Stomach smooth muscle (tissue), 2 donors: ENCODE results near the gene STARD3NL.
"Not testable (repeated sequence)": the region's sequence is repeated elsewhere in the genome, so short reads cannot be mapped to it uniquely, and the experiment has no call there.

Experiments
- H3K27ac ChIP-seq: one replicate; pipeline ENCODE4 v1.7.0; 2013; ENCODE audit warnings: mild to moderate bottlenecking, low read length, inconsistent platforms
- H3K27me3 ChIP-seq, 2 donors: one replicate each; pipeline ENCODE4 v1.7.0; 2013; ENCODE audit warnings: low read length in 2 of 2; ENCODE audit not compliant: insufficient read depth in 2 of 2, control insufficient read depth in 1 of 2
- H3K36me3 ChIP-seq, 2 donors: one replicate each; pipeline ENCODE4 v1.7.0; 2013; ENCODE audit warnings: low read length in 2 of 2; ENCODE audit not compliant: control insufficient read depth in 2 of 2, insufficient read depth in 2 of 2
- H3K4me1 ChIP-seq: one replicate; pipeline ENCODE4 v1.7.0; 2013; ENCODE audit warnings: low read length; ENCODE audit not compliant: control insufficient read depth, insufficient read depth
- H3K4me3 ChIP-seq, 2 donors: one replicate each; pipeline ENCODE4 v1.7.0; 2013; ENCODE audit warnings: low read length in 2 of 2
- H3K9ac ChIP-seq, 2 donors: one replicate each; pipeline ENCODE4 v1.7.0; 2013; ENCODE audit warnings: low read length in 2 of 2, mild to moderate bottlenecking in 1 of 2
- H3K9me3 ChIP-seq, 2 donors: one replicate each; pipeline ENCODE4 v1.7.0; 2013; ENCODE audit warnings: low read length in 2 of 2; ENCODE audit not compliant: control insufficient read depth in 2 of 2
- donor health status: healthy.
- donor health status: Pancreatic carcinoma.

Gene STARD3NL

GRCh38 chr7:38222481-38223096, 44.5 kb downstream of the STARD3NL start:
- Histone ChIP-seq H3K9me3 (no peaks in the 10 kb centered on the region), H3K27ac (no peak overlapping the region), H3K27me3 (no peaks in the 10 kb centered on the region), H3K4me3 (no peak overlapping the region), H3K9ac (no peak overlapping the region), H3K36me3 (peaks cover 19 to 26% of the 10 kb centered on the region in 2 donors), H3K4me1 (no peaks in the 10 kb centered on the region)

GRCh38 chr7:38223306-38223705, 45.3 kb downstream of the STARD3NL start:
- H3K36me3 ChIP-seq: peaks cover 17 to 26% of the 10 kb centered on the region in 2 donors
- no peak overlapping the region for H3K4me3 ChIP-seq
- H3K4me1 ChIP-seq: no peaks in the 10 kb centered on the region
- no peaks in the 10 kb centered on the region for H3K27me3 ChIP-seq
- H3K9ac ChIP-seq: no peak overlapping the region
- H3K9me3 ChIP-seq: no peaks in the 10 kb centered on the region
- H3K27ac ChIP-seq: no peak overlapping the region

- Histone ChIP-seq H3K27ac (no peak overlapping the region), H3K9me3 (no peaks in the 10 kb centered on the region), H3K36me3 (peaks cover 24 to 27% of the 10 kb centered on the region in 2 donors)
Measured at GRCh38 chr7:38224392-38224791, 46.3 kb downstream of the STARD3NL start.

GRCh38 chr7:38229386-38229785, 51.3 kb downstream of the STARD3NL start:
- Histone ChIP-seq H3K27ac (no peak overlapping the region), H3K4me1 (no peaks in the 10 kb centered on the region), H3K9me3 (no peaks in the 10 kb centered on the region), H3K4me3 (no peak overlapping the region), H3K36me3 (peaks cover 14 to 21% of the 10 kb centered on the region in 2 donors), H3K9ac (no peak overlapping the region), H3K27me3 (no peaks in the 10 kb centered on the region)

More at GRCh38 chr7:38224392-38224791, 46.3 kb downstream of the STARD3NL start:
- H3K4me3 ChIP-seq: no peak overlapping the region
- H3K4me1 ChIP-seq: no peaks in the 10 kb centered on the region
- no peaks in the 10 kb centered on the region for H3K27me3 ChIP-seq
- no peak overlapping the region for H3K9ac ChIP-seq

GRCh38 chr7:38229884-38230642, 52.0 kb downstream of the STARD3NL start:
- no peak overlapping the region for H3K27ac ChIP-seq
- no peak overlapping the region for H3K9ac ChIP-seq
- no peaks in the 10 kb centered on the region for H3K4me1 ChIP-seq
- H3K9me3 ChIP-seq: no peaks in the 10 kb centered on the region
- peaks cover 14 to 21% of the 10 kb centered on the region in 2 donors for H3K36me3 ChIP-seq
- H3K4me3 ChIP-seq: no peak overlapping the region
- no peaks in the 10 kb centered on the region for H3K27me3 ChIP-seq

GRCh38 chr7:38232502-38233366, 54.7 kb downstream of the STARD3NL start:
- Histone ChIP-seq H3K27me3 (no peaks in the 10 kb centered on the region), H3K9me3 (no peaks in the 10 kb centered on the region), H3K27ac (no peak overlapping the region), H3K4me3 (no peak overlapping the region), H3K4me1 (no peaks in the 10 kb centered on the region), H3K9ac (no peak overlapping the region), H3K36me3 (peaks cover 7 to 16% of the 10 kb centered on the region in 2 donors)

GRCh38 chr7:38234759-38235158, 56.7 kb downstream of the STARD3NL start:
- H3K27ac ChIP-seq, H3K9ac ChIP-seq, H3K4me3 ChIP-seq, H3K4me1 ChIP-seq, H3K9me3 ChIP-seq, H3K36me3 ChIP-seq, H3K27me3 ChIP-seq: not testable (repeated sequence)

GRCh38 chr7:38235606-38236005, 57.6 kb downstream of the STARD3NL start:
- H3K9me3 ChIP-seq: no peaks in the 10 kb centered on the region
- no peaks in the 10 kb centered on the region for H3K27me3 ChIP-seq
- no peak overlapping the region for H3K9ac ChIP-seq
- H3K4me1 ChIP-seq: no peaks in the 10 kb centered on the region
- H3K27ac ChIP-seq: no peak overlapping the region
- peaks cover 0 to 1% of the 10 kb centered on the region in 2 donors for H3K36me3 ChIP-seq
- H3K4me3 ChIP-seq: no peak overlapping the region

- not testable (repeated sequence) for H3K4me3 ChIP-seq, H3K36me3 ChIP-seq, H3K9ac ChIP-seq, H3K4me1 ChIP-seq, H3K9me3 ChIP-seq, H3K27me3 ChIP-seq, H3K27ac ChIP-seq
Measured at GRCh38 chr7:38239129-38239528, 61.1 kb downstream of the STARD3NL start.

GRCh38 chr7:38241071-38241470, 63.0 kb downstream of the STARD3NL start:
- Histone ChIP-seq H3K36me3 (no peaks in the 10 kb centered on the region), H3K27me3 (no peaks in the 10 kb centered on the region), H3K9ac (no peak overlapping the region), H3K4me3 (no peak overlapping the region), H3K9me3 (no peaks in the 10 kb centered on the region), H3K4me1 (no peaks in the 10 kb centered on the region), H3K27ac (no peak overlapping the region)
